Measurements from ENCODE around the gene PSMB4.
"Not testable (repeated sequence)": the region's sequence is repeated elsewhere in the genome, so short reads cannot be mapped to it uniquely, and the experiment has no call there.

PSMB4 gene

GRCh38 chr1:151418081-151418480, 18.7 kb downstream of the PSMB4 start:
- DNase-seq (ENCODE audit: low read depth): no peak
- TF ChIP-seq, protein P1, sequence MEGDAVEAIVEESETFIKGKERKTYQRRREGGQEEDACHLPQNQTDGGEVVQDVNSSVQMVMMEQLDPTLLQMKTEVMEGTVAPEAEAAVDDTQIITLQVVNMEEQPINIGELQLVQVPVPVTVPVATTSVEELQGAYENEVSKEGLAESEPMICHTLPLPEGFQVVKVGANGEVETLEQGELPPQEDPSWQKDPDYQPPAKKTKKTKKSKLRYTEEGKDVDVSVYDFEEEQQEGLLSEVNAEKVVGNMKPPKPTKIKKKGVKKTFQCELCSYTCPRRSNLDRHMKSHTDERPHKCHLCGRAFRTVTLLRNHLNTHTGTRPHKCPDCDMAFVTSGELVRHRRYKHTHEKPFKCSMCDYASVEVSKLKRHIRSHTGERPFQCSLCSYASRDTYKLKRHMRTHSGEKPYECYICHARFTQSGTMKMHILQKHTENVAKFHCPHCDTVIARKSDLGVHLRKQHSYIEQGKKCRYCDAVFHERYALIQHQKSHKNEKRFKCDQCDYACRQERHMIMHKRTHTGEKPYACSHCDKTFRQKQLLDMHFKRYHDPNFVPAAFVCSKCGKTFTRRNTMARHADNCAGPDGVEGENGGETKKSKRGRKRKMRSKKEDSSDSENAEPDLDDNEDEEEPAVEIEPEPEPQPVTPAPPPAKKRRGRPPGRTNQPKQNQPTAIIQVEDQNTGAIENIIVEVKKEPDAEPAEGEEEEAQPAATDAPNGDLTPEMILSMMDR (IDR thresholded peaks at IDR 0.05; ENCODE audit: control insufficient read depth, insufficient read depth, low read depth, low read length, missing control alignments): no peak
- H3K4me3 ChIP-seq (ENCODE audit: control insufficient read depth, low read depth, low read length): no peak overlapping the region

- TF ChIP-seq, protein P1 (IDR thresholded peaks at IDR 0.05; ENCODE audit: control insufficient read depth, insufficient read depth, low read depth, low read length, missing control alignments): no peak
- H3K4me3 ChIP-seq (ENCODE audit: control insufficient read depth, low read depth, low read length): no peak overlapping the region
- no peak for DNase-seq (ENCODE audit: low read depth)
These were observed 20.4 kb downstream of the PSMB4 start for GRCh38 chr1:151419819-151420218.

DNA sequence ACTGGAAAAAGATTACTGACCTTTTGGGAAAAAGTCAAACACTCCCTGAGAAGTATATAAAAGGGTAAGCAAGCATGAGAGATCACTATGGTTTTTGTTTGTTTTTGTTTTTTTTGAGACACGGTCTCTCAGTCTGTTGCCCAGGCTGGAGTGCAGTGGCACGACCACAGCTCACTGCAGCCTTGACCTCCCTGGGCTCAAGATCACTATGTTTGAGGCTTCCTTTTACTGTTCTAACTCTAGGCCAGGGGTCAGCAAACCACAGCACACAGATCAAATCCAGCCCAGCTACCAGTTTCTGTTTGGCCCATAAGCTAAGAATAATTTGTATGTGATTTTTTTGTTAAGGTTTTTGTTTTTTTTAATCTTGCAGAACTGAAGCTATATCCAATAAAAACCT, 25.7 kb downstream of the PSMB4 start:
- no peak for DNase-seq (ENCODE audit: low read depth)
- TF ChIP-seq, protein P1 (IDR thresholded peaks at IDR 0.05; ENCODE audit: control insufficient read depth, insufficient read depth, low read depth, low read length, missing control alignments): no peak
- H3K4me3 ChIP-seq (ENCODE audit: control insufficient read depth, low read depth, low read length): no peak overlapping the region

- DNase-seq (ENCODE audit: low read depth): no peak
- H3K4me3 ChIP-seq (ENCODE audit: control insufficient read depth, low read depth, low read length): no peak overlapping the region
- TF ChIP-seq, protein P1 (IDR thresholded peaks at IDR 0.05; ENCODE audit: control insufficient read depth, insufficient read depth, low read depth, low read length, missing control alignments): no peak
These were observed 28.7 kb downstream of the PSMB4 start for GRCh38 chr1:151428068-151428467.

- H3K4me3 ChIP-seq (ENCODE audit: control insufficient read depth, low read depth, low read length); DNase-seq (ENCODE audit: low read depth): not testable (repeated sequence)
These were observed 34.5 kb downstream of the PSMB4 start for GRCh38 chr1:151433827-151434226.

GRCh38 chr1:151435174-151435573, 35.8 kb downstream of the PSMB4 start:
- H3K4me3 ChIP-seq (ENCODE audit: control insufficient read depth, low read depth, low read length): no peak overlapping the region
- DNase-seq (ENCODE audit: low read depth): no peak
- TF ChIP-seq, protein P1 (IDR thresholded peaks at IDR 0.05; ENCODE audit: control insufficient read depth, insufficient read depth, low read depth, low read length, missing control alignments): no peak

DNA sequence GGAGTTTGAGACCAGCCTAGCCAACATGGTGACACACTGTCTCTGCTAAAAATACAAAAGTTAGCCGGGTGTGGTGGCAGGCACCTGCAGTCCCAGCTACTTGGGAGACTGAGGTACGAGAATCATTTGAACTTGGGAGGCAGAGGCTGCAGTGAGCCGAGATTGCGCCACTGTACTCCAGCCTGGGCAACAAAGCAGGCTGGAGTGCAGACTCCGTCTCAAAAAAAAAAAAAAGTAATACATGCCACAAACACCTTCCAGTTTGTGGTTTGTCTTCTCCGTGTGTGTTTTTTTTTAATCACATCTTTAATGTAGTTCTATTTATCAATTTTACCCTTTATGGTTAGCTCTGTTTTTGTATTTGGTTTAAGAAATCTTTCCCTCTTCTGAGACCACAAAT, 37.6 kb downstream of the PSMB4 start:
- no peak overlapping the region for H3K4me3 ChIP-seq (ENCODE audit: control insufficient read depth, low read depth, low read length)
- TF ChIP-seq, protein P1 (IDR thresholded peaks at IDR 0.05; ENCODE audit: control insufficient read depth, insufficient read depth, low read depth, low read length, missing control alignments): no peak
- DNase-seq (ENCODE audit: low read depth): no peak

- DNase-seq (ENCODE audit: low read depth): not testable (repeated sequence)
These were observed 38.0 kb downstream of the PSMB4 start for GRCh38 chr1:151437396-151437795.

More at GRCh38 chr1:151437396-151437795, 38.0 kb downstream of the PSMB4 start:
- not testable (repeated sequence) for H3K4me3 ChIP-seq (ENCODE audit: control insufficient read depth, low read depth, low read length)
